GM18868 (cell line): ENCODE results near the gene KRT9.
"Not testable (repeated sequence)": the region's sequence is repeated elsewhere in the genome, so short reads cannot be mapped to it uniquely, and the experiment has no call there.

Experiments used
- ATAC-seq: cut with Tn5 transposase; IDR thresholded peaks from one replicate; pipeline ENCODE4 v1.9.1; 2021; ENCODE audit warnings: mild to moderate bottlenecking, moderate library complexity; ENCODE audit not compliant: unreplicated experiment

KRT9 gene

GRCh38 chr17:41571561-41572434, at the start of gene KRT9:
TSS of gene KRT9 (minus strand) at chr17:41572059. CDS start at chr17:41571992, 67 bp downstream.
- no peak for ATAC-seq

- not testable (repeated sequence) for ATAC-seq
Observed at GRCh38 chr17:41621435-41621817, 49.6 kb upstream of the KRT9 start.

GRCh38 chr17:41620583-41621434, 49.0 kb upstream of the KRT9 start:
- ATAC-seq, result no peak

GRCh38 chr17:41619927-41620582, 48.2 kb upstream of the KRT9 start:
- not testable (repeated sequence) for ATAC-seq

GRCh38 chr17:41619036-41619926, 47.4 kb upstream of the KRT9 start:
- ATAC-seq, result no peak

- no peak for ATAC-seq
Observed at GRCh38 chr17:41618341-41619035, 46.6 kb upstream of the KRT9 start.

- no peak for ATAC-seq
Observed at GRCh38 chr17:41617698-41618097, 45.8 kb upstream of the KRT9 start.

- no peak for ATAC-seq
Observed at GRCh38 chr17:41617136-41617535, 45.3 kb upstream of the KRT9 start.

- ATAC-seq, result not testable (repeated sequence)
Observed at GRCh38 chr17:41616486-41616885, 44.6 kb upstream of the KRT9 start.

GRCh38 chr17:41615454-41615853, 43.6 kb upstream of the KRT9 start:
- ATAC-seq, result no peak

GRCh38 chr17:41614767-41615166, 42.9 kb upstream of the KRT9 start:
- ATAC-seq, result not testable (repeated sequence)

- no peak for ATAC-seq
Observed at GRCh38 chr17:41614098-41614497, 42.2 kb upstream of the KRT9 start.

GRCh38 chr17:41613277-41614082, 41.6 kb upstream of the KRT9 start:
- no peak for ATAC-seq

GRCh38 chr17:41612376-41613160, 40.7 kb upstream of the KRT9 start, which contains the start of gene KRT16:
TSS of gene KRT16 (minus strand) at chr17:41612767. CDS start at chr17:41612688, 79 bp downstream.
- ATAC-seq, result not testable (repeated sequence)

- no peak for ATAC-seq
Observed at GRCh38 chr17:41610965-41611640, 39.2 kb upstream of the KRT9 start.

- not testable (repeated sequence) for ATAC-seq
Observed at GRCh38 chr17:41610061-41610517, 38.2 kb upstream of the KRT9 start.

GRCh38 chr17:41606930-41607329, 35.1 kb upstream of the KRT9 start:
- ATAC-seq, result not testable (repeated sequence)
